Peyer's patch (tissue), 4 donors: ENCODE results near the gene HBG2. TPM values are rescaled to one million over a fixed set of nuclear protein-coding genes. Genes with fewer than 3 reads are reported as not detected.

Source experiments
- DNase-seq, 3 donors: peaks; one replicate each; pipeline ENCODE4 v3.0.0-alpha.2; 2017 to 2019
- H3K27ac ChIP-seq, 4 donors: fragments of 200-600 bp; sonication (generic); one replicate each; pipeline ENCODE4 v1.5.1; 2016 to 2019
- H3K27me3 ChIP-seq, 2 donors: fragments of 200-600 bp; sonication (generic); one replicate each; pipeline ENCODE4 v1.5.1; 2019
- H3K36me3 ChIP-seq, 3 donors: fragments of 200-600 bp; sonication (generic); one replicate each; pipeline ENCODE4 v1.5.1; 2016 to 2019
- H3K4me1 ChIP-seq, 4 donors: fragments of 200-600 bp; sonication (generic); one replicate each; pipeline ENCODE4 v1.5.1; 2016 to 2019
- H3K4me3 ChIP-seq, 4 donors: fragments of 200-600 bp; sonication (generic); 1 replicate in 3 of 4; 2 replicates in 1 of 4; pipeline ENCODE4 v1.5.1; 2016 to 2019; ENCODE audit warnings: mild to moderate bottlenecking in 1 of 4
- H3K9me3 ChIP-seq, 4 donors: fragments of 200-600 bp; sonication (generic); one replicate each; pipeline ENCODE4 v1.5.1; 2016 to 2019; ENCODE audit warnings: mild to moderate bottlenecking in 1 of 4
- CTCF ChIP-seq, 6 experiments: fragments of 450-650 bp in 4 of 6; fragments of 200-600 bp in 2 of 6; sonication (generic) in 1 of 6; IDR thresholded peaks; one replicate each; pipeline ENCODE4 v1.5.1; 2017 to 2019; ENCODE audit warnings: antibody characterized with exemption in 6 of 6, mild to moderate bottlenecking in 3 of 6, moderate library complexity in 1 of 6
- POLR2A ChIP-seq, 2 donors: fragments of 450-650 bp; IDR thresholded peaks; one replicate each; pipeline ENCODE4 v1.5.1; 2017; ENCODE audit warnings: antibody characterized with exemption in 2 of 2, mild to moderate bottlenecking in 2 of 2, moderate library complexity in 2 of 2
- total RNA-seq, 4 donors: library from RNA; depleted of rRNA; stranded (reverse); fragments of >200 nt; gene quantifications; one replicate each; pipeline ENCODE4 v1.1.0, GENCODE V29; 2016

The HBG2 gene
- total RNA-seq, 4 donors from 2014 or later: not detected

- no peaks in the 10 kb centered on the region for H3K4me1 ChIP-seq
- TF ChIP-seq CTCF (IDR thresholded peaks at IDR 0.05) (no peak), POLR2A (IDR thresholded peaks at IDR 0.05) (no peak)
Measured at GRCh38 chr11:5285703-5286340, 31.2 kb upstream of the HBG2 start.

GRCh38 chr11:5284637-5285036 is 30.1 kb upstream of the HBG2 start:
- no peaks in the 10 kb centered on the region for H3K36me3 ChIP-seq
- DNase-seq: no peak
- no peak for TF ChIP-seq POLR2A (IDR thresholded peaks at IDR 0.05)
- TF ChIP-seq CTCF (IDR thresholded peaks at IDR 0.05): no peak
- H3K27ac ChIP-seq: no peak overlapping the region
- H3K4me3 ChIP-seq: no peak overlapping the region
- no peaks in the 10 kb centered on the region for H3K9me3 ChIP-seq
- H3K27me3 ChIP-seq: no peaks in the 10 kb centered on the region
- no peaks in the 10 kb centered on the region for H3K4me1 ChIP-seq

More at GRCh38 chr11:5285703-5286340, 31.2 kb upstream of the HBG2 start:
- Histone ChIP-seq H3K27me3 (no peaks in the 10 kb centered on the region), H3K27ac (no peak overlapping the region), H3K4me3 (no peak overlapping the region), H3K9me3 (no peaks in the 10 kb centered on the region), H3K36me3 (no peaks in the 10 kb centered on the region)
- no peak for DNase-seq

GRCh38 chr11:5283882-5284281 is 29.3 kb upstream of the HBG2 start:
- no peaks in the 10 kb centered on the region for H3K4me1 ChIP-seq
- no peak overlapping the region for H3K27ac ChIP-seq
- H3K27me3 ChIP-seq: no peaks in the 10 kb centered on the region
- H3K36me3 ChIP-seq: no peaks in the 10 kb centered on the region
- TF ChIP-seq POLR2A (IDR thresholded peaks at IDR 0.05) (no peak), CTCF (IDR thresholded peaks at IDR 0.05) (no peak)
- DNase-seq: no peak
- no peak overlapping the region for H3K4me3 ChIP-seq
- H3K9me3 ChIP-seq: no peaks in the 10 kb centered on the region

GRCh38 chr11:5283086-5283485 is 28.5 kb upstream of the HBG2 start:
- no peak for DNase-seq
- Histone ChIP-seq H3K27ac (no peak overlapping the region), H3K4me1 (no peaks in the 10 kb centered on the region), H3K9me3 (no peaks in the 10 kb centered on the region), H3K36me3 (no peaks in the 10 kb centered on the region), H3K4me3 (no peak overlapping the region), H3K27me3 (no peaks in the 10 kb centered on the region)
- TF ChIP-seq POLR2A (IDR thresholded peaks at IDR 0.05) (no peak), CTCF (IDR thresholded peaks at IDR 0.05) (no peak)

- no peak overlapping the region for H3K27ac ChIP-seq
- no peak for DNase-seq
- no peaks in the 10 kb centered on the region for H3K9me3 ChIP-seq
- no peaks in the 10 kb centered on the region for H3K27me3 ChIP-seq
- no peaks in the 10 kb centered on the region for H3K4me1 ChIP-seq
- H3K4me3 ChIP-seq: no peak overlapping the region
- no peak for TF ChIP-seq POLR2A (IDR thresholded peaks at IDR 0.05)
- no peak for TF ChIP-seq CTCF (IDR thresholded peaks at IDR 0.05)
- no peaks in the 10 kb centered on the region for H3K36me3 ChIP-seq
Measured at GRCh38 chr11:5282628-5283027, 28.0 kb upstream of the HBG2 start.

GRCh38 chr11:5281596-5281995 is 27.0 kb upstream of the HBG2 start:
- no peak for DNase-seq
- no peaks in the 10 kb centered on the region for H3K27me3 ChIP-seq
- H3K4me3 ChIP-seq: no peak overlapping the region
- H3K4me1 ChIP-seq: no peaks in the 10 kb centered on the region
- TF ChIP-seq CTCF (IDR thresholded peaks at IDR 0.05) (no peak), POLR2A (IDR thresholded peaks at IDR 0.05) (no peak)
- no peaks in the 10 kb centered on the region for H3K9me3 ChIP-seq
- no peaks in the 10 kb centered on the region for H3K36me3 ChIP-seq
- no peak overlapping the region for H3K27ac ChIP-seq
